GM19023 (cell line): ENCODE measurements around the gene CFAP69.
"Not testable (repeated sequence)": the region's sequence is repeated elsewhere in the genome, so short reads cannot be mapped to it uniquely, and the experiment has no call there.

Source experiments
- ATAC-seq: cut with Tn5 transposase; IDR thresholded peaks from one replicate; pipeline ENCODE4 v1.9.1; 2021; ENCODE audit warnings: mild to moderate bottlenecking, moderate library complexity; ENCODE audit not compliant: unreplicated experiment

Gene CFAP69

DNA sequence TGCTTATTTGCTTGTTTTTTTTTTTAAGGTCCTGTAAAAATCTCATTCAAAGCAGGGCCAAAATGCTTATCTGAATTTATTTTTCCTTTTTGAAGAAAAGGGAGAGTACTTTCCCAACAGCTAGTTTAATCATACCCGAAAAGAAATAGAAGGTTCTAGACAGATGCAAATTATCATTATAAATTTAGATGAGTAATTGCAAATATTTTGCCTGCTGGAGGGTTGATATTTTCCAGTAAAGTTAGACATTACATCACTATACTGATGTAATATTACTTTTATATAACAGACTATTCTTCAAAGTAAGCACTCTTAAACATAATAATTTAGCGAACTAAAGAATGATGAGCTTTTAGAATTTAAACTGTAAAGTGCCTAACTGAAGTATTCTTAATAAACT, 14.1 kb upstream of the CFAP69 start:
- no peak for ATAC-seq

DNA sequence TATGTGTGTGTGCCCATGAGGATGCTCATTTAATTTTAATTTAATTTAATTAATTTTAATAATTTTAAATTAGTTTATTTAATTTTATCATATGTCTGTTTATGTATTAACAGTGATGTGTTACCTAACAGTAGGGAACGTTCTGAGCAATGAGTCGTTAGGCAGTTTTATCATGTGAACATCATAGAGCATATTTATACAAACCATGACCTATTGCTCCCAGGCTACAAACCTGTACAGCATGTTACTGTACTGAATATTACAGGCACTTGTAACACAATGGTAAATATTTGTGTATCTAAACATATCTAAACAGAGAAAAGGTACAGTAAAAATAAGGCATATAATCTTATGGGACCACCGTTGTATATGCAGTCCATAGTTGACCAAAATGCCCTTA, 13.7 kb upstream of the CFAP69 start:
- ATAC-seq: no peak

DNA sequence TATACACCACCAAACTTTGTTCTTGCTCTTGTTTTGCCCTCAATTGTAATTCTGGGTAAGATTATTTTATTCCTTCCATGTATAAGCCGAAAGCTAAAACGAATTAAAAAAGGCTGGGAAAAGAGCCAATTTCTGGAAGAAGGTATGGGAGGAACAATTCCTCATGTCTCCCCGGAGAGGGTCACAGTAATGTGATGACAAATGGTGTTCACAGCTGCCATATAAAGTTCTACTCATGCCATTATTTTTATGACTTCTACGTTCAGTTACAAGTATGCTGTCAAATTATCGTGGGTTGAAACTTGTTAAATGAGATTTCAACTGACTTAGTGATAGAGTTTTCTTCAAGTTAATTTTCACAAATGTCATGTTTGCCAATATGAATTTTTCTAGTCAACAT, 12.5 kb upstream of the CFAP69 start:
- no peak for ATAC-seq

DNA sequence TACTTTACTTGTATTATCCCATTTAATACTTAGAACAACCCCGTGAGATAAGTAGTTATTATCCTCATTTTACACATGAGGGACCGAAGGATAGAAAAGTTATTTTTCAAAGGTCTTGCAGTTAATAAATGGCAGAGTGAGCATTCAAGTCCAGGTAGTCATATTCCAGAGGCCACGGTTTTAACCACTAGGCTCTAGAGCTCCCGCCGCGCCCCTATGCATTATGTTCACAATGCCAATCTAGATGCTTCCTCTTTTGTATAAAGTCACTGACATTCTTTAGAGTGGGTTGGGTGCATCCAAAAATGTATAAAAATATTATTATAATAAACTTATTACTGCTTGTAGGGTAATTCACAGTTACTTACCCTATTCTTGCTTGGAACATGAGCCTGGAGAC, 11.4 kb upstream of the CFAP69 start:
- ATAC-seq: no peak

DNA sequence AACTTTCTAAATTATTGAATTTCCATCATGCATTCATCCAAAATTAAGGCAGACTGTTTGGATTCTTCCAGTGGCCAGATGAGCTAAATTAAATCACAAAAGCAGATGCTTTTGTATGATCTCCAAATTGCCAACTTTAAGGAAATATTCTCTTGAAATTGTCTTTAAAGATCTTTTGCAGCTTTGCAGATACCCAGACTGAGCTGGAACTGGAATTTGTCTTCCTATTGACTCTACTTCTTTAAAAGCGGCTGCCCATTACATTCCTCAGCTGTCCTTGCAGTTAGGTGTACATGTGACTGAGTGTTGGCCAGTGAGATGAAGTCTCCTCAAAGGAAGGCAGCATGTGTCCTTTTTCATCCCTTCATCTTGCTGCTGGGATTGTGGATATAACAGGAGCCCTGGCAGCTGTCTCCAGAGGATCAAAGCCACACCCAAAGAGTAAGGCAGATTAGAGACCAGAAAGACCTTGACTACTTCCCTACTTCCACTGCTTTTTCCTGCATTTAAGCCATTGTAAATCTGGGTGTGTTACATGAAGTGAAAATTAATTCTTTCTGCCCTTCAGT, 8.2 kb upstream of the CFAP69 start:
- no peak for ATAC-seq

DNA sequence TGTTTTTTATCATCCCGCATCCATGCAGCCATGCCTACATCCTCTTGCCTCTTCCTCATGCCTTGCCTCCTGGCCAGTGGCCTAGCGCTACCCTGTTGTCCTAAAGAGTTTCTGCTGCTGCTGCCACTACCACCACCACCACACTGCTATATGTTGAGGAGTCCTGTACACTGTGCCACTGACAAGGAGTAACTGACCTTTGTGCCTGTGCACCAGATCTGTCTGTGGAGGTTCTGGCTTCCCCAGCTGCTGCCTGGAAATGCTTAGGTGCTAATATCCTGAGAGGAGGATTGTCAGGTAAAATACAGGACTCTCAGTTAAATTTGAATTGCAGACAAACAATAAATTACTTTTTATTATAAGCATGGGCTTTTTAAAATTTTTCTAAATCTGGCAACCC, 7.0 kb upstream of the CFAP69 start:
- no peak for ATAC-seq

DNA sequence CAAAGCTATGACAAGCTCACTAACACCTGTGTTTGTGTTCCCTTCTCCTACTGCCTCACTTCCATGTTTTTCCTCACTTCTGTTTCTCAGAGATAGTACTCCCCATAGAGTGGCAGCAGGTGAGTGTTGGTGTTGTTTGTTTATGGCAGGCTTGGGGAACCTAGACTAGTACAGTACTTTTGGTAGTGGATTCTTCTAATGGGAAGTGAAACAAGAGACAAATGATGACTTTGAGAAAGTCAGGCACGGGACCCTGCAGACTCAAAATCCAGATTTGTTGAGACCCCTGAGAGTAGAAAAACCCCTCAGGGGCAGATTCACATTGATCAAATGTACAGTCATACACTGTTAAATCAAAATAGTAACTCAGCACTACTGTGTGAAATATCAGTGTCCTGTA, 6.4 kb upstream of the CFAP69 start:
- ATAC-seq: no peak

DNA sequence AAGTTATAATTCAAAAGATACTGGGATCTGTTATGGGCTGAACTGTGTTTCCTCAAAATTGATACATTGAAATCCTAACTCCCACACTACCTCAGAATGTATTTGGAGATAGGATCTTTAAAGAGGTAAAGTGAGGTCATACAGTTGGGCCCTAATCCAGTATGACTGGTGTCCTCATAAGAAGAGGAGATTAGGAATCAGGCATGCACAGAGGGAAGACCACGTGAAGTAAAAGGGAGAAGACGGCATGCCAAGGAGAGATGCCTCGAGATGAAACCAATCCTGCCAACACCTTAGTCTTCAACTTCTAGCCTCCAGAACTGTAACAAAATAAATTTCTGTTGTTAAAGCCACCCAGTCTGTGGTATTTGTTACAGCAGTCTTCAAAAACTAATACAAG, 5.9 kb upstream of the CFAP69 start:
- ATAC-seq: no peak

DNA sequence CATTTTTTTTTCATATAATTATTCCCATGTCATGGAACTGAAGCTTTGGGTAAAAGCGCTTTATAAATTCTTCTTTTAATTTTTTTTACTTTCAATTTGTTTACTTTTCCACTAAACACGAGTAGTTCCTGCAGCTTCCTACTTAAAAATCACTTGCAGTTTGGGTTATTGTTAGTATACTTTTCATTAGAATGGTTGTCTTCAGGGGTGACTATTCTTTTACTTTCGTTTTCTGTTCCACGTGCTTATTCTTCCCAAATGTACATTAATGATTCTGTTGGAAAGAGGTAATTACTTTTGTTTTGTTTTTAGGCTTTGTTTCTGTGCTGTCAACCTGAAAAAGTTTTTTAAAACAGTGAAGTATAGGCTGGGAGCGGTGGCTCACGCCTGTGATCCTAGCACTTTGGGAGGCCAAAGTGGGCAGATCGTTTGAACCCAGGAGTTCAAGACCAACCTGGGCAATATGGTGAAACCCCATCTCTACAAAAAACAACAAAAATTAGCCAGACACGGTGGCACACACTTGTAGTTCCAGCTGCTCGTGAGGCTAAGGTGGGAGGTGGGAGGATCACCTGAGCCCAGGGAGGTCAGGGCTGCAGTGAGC, 5.2 kb upstream of the CFAP69 start:
- no peak for ATAC-seq

DNA sequence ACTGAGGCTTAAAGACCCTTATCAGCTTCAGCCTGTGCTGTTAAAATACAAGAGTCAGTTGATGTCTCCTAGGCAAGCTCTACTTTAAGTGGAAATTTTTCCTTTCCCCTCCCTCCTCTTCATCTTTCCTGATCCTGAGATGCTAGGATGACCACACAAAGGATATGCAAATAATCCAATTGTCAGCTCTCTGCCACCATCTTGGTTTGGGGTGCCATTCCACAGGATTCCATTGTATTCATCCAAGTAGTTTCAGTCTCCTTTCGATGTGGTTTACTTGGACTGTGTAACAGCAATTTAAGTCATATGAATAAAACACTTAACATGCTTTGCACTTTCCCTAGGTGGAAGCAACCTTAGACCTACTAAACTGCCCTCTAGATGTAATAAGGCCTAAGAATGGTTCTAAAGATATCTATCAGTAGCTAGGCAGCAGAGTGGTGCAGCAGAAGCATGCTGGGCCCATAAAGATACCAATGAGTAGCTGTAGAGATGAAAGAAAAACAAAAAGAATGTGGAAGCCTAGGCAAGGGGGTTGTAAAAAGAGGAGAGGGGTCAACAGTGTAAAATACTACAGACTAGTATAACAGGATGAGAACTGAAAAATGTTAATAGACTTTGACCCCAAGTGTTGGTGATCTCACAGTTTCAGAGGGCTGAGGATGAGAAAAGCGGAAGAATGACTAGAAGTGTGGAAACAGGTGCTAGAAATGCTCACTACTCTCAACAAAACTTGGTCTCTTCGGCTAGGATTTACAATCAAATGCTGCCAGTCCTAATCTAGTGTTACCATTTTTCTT, 2.4 kb upstream of the CFAP69 start:
- ATAC-seq: peak; percentile 72

DNA sequence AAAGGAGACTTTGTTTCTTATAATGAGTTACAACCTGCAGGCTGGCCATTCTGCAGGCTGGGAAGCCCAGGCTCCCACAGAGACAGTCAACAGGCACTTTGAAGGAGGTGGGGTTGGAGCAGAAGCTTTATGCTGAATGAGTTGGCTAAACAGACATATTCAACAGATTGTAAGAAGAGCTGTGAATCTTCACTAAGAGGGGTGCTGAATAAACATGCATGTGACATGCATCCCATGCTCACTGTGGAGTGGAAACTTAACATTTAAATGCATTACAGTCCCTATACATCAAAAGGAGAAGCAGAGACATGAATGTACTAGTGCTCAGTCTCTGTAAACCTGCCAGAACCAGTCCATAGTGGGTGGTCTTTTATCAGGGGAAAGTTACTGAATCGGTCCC, 1.4 kb upstream of the CFAP69 start:
- ATAC-seq: no peak

DNA sequence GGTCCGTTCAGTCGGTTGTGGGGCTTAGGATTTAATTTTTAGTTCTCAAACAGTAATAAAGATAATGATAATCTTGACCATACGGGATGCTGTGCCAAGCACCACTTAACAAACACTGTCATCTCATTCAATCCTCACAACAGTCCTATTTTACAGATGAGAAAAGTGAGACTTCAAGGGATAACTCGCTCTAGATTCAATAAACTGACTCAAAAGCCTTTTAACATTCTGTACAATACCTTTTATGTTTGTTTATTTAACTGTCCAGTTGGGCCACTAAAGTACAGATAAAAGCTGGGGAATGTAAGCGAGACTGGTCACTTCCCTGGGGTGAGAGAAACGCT, 437 bp upstream of the CFAP69 start:
- no peak for ATAC-seq

DNA sequence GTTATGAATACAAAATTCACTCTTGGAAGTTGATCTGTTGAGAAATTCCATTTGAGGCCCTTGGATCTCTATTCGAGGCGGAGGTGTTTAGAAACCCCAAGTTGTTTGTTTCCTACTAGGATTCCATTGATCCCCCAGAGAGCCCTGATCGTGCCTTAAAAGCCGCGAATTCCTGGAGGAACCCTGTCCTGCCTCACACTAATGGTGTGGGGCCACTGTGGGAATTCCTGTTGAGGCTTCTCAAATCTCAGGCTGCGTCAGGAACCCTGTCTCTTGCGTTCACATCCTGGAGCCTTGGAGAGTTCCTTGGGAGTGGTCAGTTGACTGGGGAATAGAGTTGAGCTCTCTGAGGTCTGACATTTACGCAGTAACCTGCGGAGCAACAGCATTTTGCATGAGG, 1.2 kb downstream of the CFAP69 start:
- ATAC-seq: no peak

DNA sequence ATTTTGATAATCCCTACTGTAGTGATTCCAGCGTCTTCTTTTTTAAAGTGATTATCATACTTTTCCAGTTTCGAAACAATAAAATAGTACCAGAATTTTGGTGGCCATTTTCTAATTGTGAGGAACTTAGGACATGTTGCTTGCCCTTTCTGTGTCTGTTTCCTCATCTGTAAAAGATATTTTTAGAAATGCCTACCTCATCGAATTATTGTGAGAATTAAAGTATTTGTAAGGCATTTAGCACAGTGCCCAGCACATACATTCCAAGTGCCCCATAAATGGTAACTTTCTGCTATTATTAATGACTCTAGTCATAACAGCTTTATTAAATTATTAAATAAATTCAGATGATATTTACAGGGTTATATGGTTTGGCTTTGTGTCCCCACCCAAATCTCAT, 3.7 kb downstream of the CFAP69 start:
- ATAC-seq: no peak

DNA sequence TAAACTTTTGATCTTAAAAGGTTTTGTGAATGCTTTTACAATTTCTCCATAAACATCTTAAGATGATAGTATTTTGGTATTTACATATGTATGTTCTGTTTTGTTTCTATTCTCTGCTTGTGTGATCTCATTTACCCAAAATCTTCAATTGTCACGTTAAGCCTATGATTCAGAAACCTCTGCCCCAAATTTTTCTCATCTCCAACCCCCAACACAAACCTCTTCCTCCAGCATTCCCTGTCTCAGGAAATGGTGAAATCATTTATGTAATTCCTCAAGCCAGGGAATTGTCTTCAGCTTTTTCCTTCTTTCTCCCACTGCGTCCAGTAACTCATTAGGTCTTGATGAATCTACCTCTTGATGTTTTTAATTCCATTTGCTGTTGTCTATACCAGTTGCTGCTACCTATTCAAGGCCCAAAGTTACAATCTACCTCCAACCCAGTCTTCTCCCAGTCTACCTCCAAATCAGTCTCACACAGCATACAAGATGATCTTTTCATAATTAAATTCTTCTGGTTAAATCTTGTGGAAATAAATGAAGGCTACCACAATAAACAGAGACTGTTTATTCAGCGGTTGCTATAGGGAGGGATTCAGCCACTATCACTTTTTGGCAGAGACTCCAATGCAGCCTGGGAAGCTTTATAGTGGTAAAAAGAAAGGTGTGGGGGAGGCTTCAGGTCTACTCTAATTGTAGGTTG, 5.8 kb downstream of the CFAP69 start:
- ATAC-seq: no peak

DNA sequence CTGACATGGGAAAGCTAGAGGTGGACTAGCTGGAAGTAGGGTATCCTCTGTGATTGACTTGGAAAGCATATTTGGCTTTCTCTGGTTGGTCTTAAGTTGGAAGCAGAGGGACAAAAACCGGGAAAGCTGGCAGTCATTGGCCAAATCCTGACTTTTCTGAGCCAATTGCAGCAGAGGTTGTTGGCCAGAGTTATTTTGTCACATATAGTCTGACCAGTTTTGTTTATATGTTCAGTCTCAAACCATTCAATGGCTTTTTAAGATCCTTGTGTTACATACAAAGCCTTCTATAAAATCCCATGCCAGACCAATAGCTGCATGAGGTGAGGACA, 6.3 kb downstream of the CFAP69 start:
- no peak for ATAC-seq

DNA sequence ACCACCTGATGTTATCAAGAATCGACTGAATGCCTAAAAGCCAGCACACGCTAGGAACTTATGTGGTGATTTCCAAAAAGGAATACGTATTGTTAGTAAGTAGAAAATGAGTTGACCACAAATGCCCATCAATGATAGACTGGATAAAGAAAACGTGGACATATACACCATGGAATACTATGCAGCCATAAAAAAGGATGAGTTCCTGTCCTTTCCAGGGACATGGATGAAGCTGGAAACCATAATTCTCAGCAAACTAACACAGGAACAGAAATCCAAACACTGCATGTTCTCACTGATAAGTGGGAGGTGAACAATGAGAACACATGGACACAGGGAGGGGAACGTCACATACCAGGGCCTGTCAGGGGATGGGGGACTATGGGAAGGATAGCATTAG, 11.0 kb downstream of the CFAP69 start:
- not testable (repeated sequence) for ATAC-seq

DNA sequence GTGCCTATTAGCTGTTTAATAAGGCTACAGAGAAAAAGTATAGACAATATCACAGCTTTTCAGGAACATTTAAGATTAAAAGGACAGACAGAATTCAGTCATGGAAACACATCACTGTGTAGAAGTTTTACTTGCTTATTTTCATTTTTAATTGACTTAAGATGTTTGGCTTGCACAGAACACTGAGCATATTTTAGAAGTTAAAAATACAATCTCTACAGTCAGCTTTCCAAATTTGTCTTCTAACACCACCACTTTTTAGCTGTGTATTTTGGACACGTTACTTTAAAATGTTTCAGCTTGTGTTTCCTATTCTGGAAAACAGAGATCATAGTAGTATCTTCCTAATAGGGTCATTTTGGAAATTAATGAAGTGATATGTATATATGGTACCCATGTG, 11.8 kb downstream of the CFAP69 start:
- no peak for ATAC-seq

DNA sequence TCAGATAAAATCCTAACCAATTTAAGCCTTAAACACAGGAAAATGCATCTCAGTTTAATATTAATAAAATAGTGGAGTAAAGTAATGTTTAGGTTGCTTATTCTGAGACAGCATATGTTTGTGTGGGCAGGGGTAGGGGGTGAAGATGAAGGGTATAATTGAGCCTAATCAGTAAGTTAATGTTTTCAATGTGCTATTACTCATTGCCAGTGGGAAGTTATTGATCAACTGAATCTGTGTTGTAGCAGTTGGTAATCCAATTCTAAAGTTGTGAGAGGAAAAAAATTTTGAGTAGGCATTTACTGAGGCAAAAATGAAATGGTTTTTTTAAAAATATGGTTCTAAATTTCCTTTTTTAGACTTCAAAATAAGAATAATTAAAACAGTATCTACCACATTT, 16.5 kb downstream of the CFAP69 start:
- ATAC-seq: no peak

DNA sequence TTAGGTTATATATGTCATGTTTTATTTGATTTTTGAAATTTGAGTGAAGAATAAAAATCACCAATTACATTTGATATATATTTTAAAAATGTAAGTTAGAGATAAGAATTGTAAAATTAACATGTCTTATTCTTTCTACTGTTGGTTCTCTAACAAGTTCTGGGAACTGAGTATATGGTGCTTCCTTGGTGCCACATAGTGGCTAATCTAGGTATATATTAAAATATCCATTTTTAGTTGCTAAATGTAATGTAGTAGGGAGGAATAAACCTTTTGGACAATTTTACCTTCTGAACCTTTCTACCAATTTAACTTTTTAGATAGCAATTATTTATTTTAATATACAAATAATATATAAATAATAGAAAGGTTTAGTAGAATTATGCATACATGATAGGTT, 17.5 kb downstream of the CFAP69 start:
- ATAC-seq: peak; percentile 60

DNA sequence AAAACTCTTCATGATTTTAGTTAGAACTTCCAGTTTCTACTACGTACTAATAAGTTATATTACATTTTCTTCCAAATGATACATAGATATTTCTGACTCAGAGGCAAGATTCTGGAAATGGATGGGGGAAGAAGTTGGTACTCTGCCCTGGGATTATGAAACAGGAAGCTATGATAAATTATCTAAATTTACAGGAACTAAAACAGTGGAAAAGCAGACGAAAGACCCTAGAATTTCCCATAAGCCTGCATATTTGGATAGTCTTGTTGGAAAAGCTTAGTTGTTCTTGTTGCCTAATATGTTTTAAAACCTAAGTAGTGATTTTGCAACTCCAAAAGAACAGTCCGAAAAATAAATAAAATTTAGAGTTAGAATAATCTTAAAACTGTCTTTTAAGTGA, 21.8 kb downstream of the CFAP69 start:
- no peak for ATAC-seq

DNA sequence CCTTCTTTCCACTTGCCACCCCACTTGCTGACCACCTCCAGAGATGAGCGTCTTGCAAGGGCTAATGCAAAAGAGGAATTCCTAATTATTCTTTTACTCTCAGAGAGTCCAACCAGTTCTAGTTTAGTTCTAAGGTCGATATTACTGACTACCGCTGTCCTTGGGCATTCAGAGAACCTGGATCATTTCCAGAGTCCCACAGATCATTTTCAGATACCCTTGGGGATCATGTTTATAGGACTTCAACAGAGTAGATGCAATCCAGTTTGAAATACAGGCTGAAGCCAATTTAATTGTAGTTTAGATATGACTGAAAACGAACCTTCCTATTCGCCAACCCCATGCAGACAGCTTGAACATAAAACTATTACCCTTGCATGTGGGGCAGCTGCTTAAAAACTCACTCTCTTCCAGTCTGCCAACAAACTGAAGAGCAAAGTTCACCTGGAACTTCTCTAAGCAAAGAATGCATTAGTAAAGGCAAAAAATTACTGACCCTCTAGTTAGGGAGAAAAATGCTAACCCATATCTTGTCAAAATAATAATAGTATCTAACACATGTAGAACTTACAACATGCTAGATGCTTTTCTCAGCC, 22.4 kb downstream of the CFAP69 start:
- ATAC-seq: no peak
